Loucy (cell line): ENCODE measurements around the gene AMIGO2.

ENCODE experiments used
- H2AFZ ChIP-seq: fragments of 200-600 bp; sonication (generic); 2 replicates; pipeline ENCODE4 v1.6.0; 2016; ENCODE audit warnings: antibody characterized with exemption, mild to moderate bottlenecking, low read length, moderate library complexity
- H3F3A ChIP-seq: fragments of 200-600 bp; 2 replicates; pipeline ENCODE4 v1.6.0; 2016; ENCODE audit warnings: antibody characterized with exemption, low read depth, mild to moderate bottlenecking
- H3K27me3 ChIP-seq: fragments of 200-600 bp; sonication (generic); 2 replicates; pipeline ENCODE4 v1.6.1; 2014; ENCODE audit warnings: low read length, mild to moderate bottlenecking; ENCODE audit not compliant: insufficient read depth, poor library complexity, severe bottlenecking
- H3K36me3 ChIP-seq: fragments of 200-600 bp; sonication (generic); 2 replicates; pipeline ENCODE4 v1.6.1; 2016; ENCODE audit warnings: low read length; ENCODE audit not compliant: insufficient read depth
- H3K4me1 ChIP-seq: fragments of 200-600 bp; sonication (generic); 2 replicates; pipeline ENCODE4 v1.5.1; 2014; ENCODE audit warnings: low read length, mild to moderate bottlenecking; ENCODE audit not compliant: insufficient read depth, poor library complexity, severe bottlenecking
- H3K4me2 ChIP-seq: fragments of 200-600 bp; sonication (generic); 2 replicates; pipeline ENCODE4 v1.6.0; 2014; ENCODE audit warnings: antibody characterized with exemption, low read length, low read depth, mild to moderate bottlenecking; ENCODE audit not compliant: poor library complexity, severe bottlenecking
- H3K4me3 ChIP-seq: fragments of 200-600 bp; sonication (generic); 2 replicates; pipeline ENCODE4 v1.5.1; 2014; ENCODE audit warnings: low read length, mild to moderate bottlenecking, mixed read lengths; ENCODE audit not compliant: poor library complexity, severe bottlenecking
- H3K79me2 ChIP-seq: fragments of 200-600 bp; sonication (generic); 2 replicates; pipeline ENCODE4 v1.6.1; 2014; ENCODE audit warnings: low read length; ENCODE audit not compliant: insufficient read depth
- H3K9ac ChIP-seq: fragments of 200-600 bp; sonication (generic); 2 replicates; pipeline ENCODE4 v1.6.0; 2014; ENCODE audit warnings: mild to moderate bottlenecking, low read depth, low read length, moderate library complexity; ENCODE audit not compliant: poor library complexity, severe bottlenecking
- H3K9me2 ChIP-seq: fragments of 200-600 bp; sonication (generic); replicated peaks from 2 replicates; pipeline ENCODE4 v1.6.1; 2016; ENCODE audit warnings: low read depth, low read length, mixed read lengths
- H3K9me3 ChIP-seq: fragments of 200-600 bp; sonication (generic); 2 replicates; pipeline ENCODE4 v1.6.1; 2014; ENCODE audit warnings: mild to moderate bottlenecking, antibody characterized with exemption, low read length, low read depth; ENCODE audit not compliant: insufficient read depth
- H4K20me1 ChIP-seq: fragments of 200-600 bp; sonication (generic); 2 replicates; pipeline ENCODE4 v1.6.0; 2014; ENCODE audit warnings: antibody characterized with exemption, low read length, mild to moderate bottlenecking; ENCODE audit not compliant: insufficient read depth, poor library complexity, severe bottlenecking
- CTCF ChIP-seq: fragments of 200-600 bp; sonication (generic); conservative IDR thresholded peaks from 2 replicates; pipeline ENCODE4 v1.5.1; 2014; ENCODE audit warnings: mild to moderate bottlenecking, antibody characterized with exemption, low read length
- EZH2phosphoT487 ChIP-seq: fragments of 200-600 bp; IDR thresholded peaks from 2 replicates; pipeline ENCODE4 v1.6.1; 2018; ENCODE audit warnings: antibody characterized with exemption, mild to moderate bottlenecking, moderate library complexity, borderline replicate concordance

AMIGO2 gene

GRCh38 chr12:47033789-47034555 is 45.8 kb downstream of the AMIGO2 start:
- H3K9me2 ChIP-seq, result no peaks in the 10 kb centered on the region
- no peaks in the 10 kb centered on the region for H3K27me3 ChIP-seq
- H3K9ac ChIP-seq, result no peak overlapping the region
- no peak for TF ChIP-seq EZH2phosphoT487
- no peak for TF ChIP-seq CTCF
- H3F3A ChIP-seq, result no peaks in the 10 kb centered on the region
- no peaks in the 10 kb centered on the region for H3K79me2 ChIP-seq
- H3K4me2 ChIP-seq, result no peak overlapping the region
- no peaks in the 10 kb centered on the region for H4K20me1 ChIP-seq
- no peaks in the 10 kb centered on the region for H3K9me3 ChIP-seq
- no peaks in the 10 kb centered on the region for H3K36me3 ChIP-seq
- no peaks in the 10 kb centered on the region for H3K4me1 ChIP-seq
- no peak overlapping the region for H3K4me3 ChIP-seq
- H2AFZ ChIP-seq, result no peak overlapping the region

- Histone ChIP-seq H3K9me2 (no peaks in the 10 kb centered on the region), H3K4me3 (no peak overlapping the region), H3K9me3 (no peaks in the 10 kb centered on the region), H3K79me2 (no peaks in the 10 kb centered on the region), H3K4me2 (no peak overlapping the region), H3F3A (no peaks in the 10 kb centered on the region), H4K20me1 (no peaks in the 10 kb centered on the region), H2AFZ (peak overlapping the region; percentile 11; the same call in 1 of the 2 replicates), H3K36me3 (no peaks in the 10 kb centered on the region), H3K9ac (no peak overlapping the region), H3K4me1 (no peaks in the 10 kb centered on the region), H3K27me3 (no peaks in the 10 kb centered on the region)
- TF ChIP-seq EZH2phosphoT487 (no peak), CTCF (no peak)
Observed at GRCh38 chr12:47033081-47033480, 46.7 kb downstream of the AMIGO2 start.

- H3K4me3 ChIP-seq, result no peak overlapping the region
- peak overlapping the region; percentile 11; the same call in 1 of the 2 replicates for H2AFZ ChIP-seq
- H3K4me1 ChIP-seq, result no peaks in the 10 kb centered on the region
- H3K27me3 ChIP-seq, result no peaks in the 10 kb centered on the region
- no peaks in the 10 kb centered on the region for H3K79me2 ChIP-seq
- no peaks in the 10 kb centered on the region for H3K9me2 ChIP-seq
- no peaks in the 10 kb centered on the region for H3F3A ChIP-seq
- no peak overlapping the region for H3K4me2 ChIP-seq
- no peaks in the 10 kb centered on the region for H4K20me1 ChIP-seq
- TF ChIP-seq CTCF (peak; percentile 77), EZH2phosphoT487 (no peak)
- no peak overlapping the region for H3K9ac ChIP-seq
- H3K9me3 ChIP-seq, result no peaks in the 10 kb centered on the region
- H3K36me3 ChIP-seq, result no peaks in the 10 kb centered on the region
Observed at GRCh38 chr12:47032644-47033043, 47.1 kb downstream of the AMIGO2 start.
